Gastroesophageal sphincter (tissue), 4 donors: ENCODE results near the gene WNT9A. TPM values are rescaled to one million over a fixed set of nuclear protein-coding genes. Genes with fewer than 3 reads are reported as not detected.
"Not testable (repeated sequence)": the region's sequence is repeated elsewhere in the genome, so short reads cannot be mapped to it uniquely, and the experiment has no call there.

ENCODE experiments used
- ATAC-seq: fragments of 150-250 bp; one replicate; pipeline ENCODE4 v1.9.1; 2016; ENCODE audit warnings: mild to moderate bottlenecking, moderate library complexity
- H3K27ac ChIP-seq, 4 donors: fragments of 200-600 bp; sonication (generic) in 3 of 4; 1 replicate in 3 of 4; 2 replicates in 1 of 4; pipeline ENCODE4 v1.5.1; 2016 to 2019
- H3K27me3 ChIP-seq: fragments of 200-600 bp; sonication (generic); one replicate; pipeline ENCODE4 v1.5.1; 2019
- H3K36me3 ChIP-seq, 2 donors: fragments of 200-600 bp; sonication (generic); one replicate each; pipeline ENCODE4 v1.5.1; 2019; ENCODE audit warnings: control low read depth in 1 of 2
- H3K4me1 ChIP-seq, 3 donors: fragments of 200-600 bp; sonication (generic); 1 replicate in 2 of 3; 2 replicates in 1 of 3; pipeline ENCODE4 v1.5.1; 2016 to 2019; ENCODE audit warnings: control low read depth in 2 of 3
- H3K4me3 ChIP-seq, 2 donors: fragments of 200-600 bp; sonication (generic); one replicate each; pipeline ENCODE4 v1.5.1; 2019; ENCODE audit warnings: mild to moderate bottlenecking in 1 of 2, moderate library complexity in 1 of 2
- H3K9me3 ChIP-seq, 3 donors: fragments of 200-600 bp; sonication (generic); one replicate each; pipeline ENCODE4 v1.5.1; 2017 to 2019; ENCODE audit warnings: control low read depth in 2 of 3
- EP300 ChIP-seq: sonication (generic); formaldehyde crosslinking; IDR thresholded peaks from one replicate; pipeline ENCODE4 v1.6.1; 2017; ENCODE audit warnings: antibody characterized with exemption, mild to moderate bottlenecking
- POLR2A ChIP-seq, 2 donors: fragments of 450-650 bp; IDR thresholded peaks; one replicate each; pipeline ENCODE4 v1.6.1; 2017; ENCODE audit warnings: antibody characterized with exemption in 2 of 2, mild to moderate bottlenecking in 2 of 2, moderate library complexity in 1 of 2
- POLR2AphosphoS5 ChIP-seq: sonication (generic); formaldehyde crosslinking; IDR thresholded peaks from one replicate; pipeline ENCODE4 v1.6.1; 2017; ENCODE audit warnings: antibody characterized with exemption
- WGBS, 2 donors: methylation state at CpG; one replicate each; pipeline ENCODE4 v1.1.5; 2018; ENCODE audit warnings: low coverage in 1 of 2; 5-methylcytosine and 5-hydroxymethylcytosine counted together
- total RNA-seq, 4 donors: library from RNA; depleted of rRNA; stranded (reverse); fragments of >200 nt; gene quantifications; one replicate each; pipeline ENCODE4 v1.1.0, GENCODE V29; 2016
- TF ChIP-seq, protein P1 (sequence below), 4 experiments: fragments of 200-600 bp in 2 of 4; fragments of 450-650 bp in 2 of 4; sonication (generic) in 1 of 4; IDR thresholded peaks; one replicate each; pipeline ENCODE4 v1.5.1; 2017 to 2019; ENCODE audit warnings: antibody characterized with exemption in 4 of 4, mild to moderate bottlenecking in 2 of 4, moderate library complexity in 2 of 4

The WNT9A gene, protein sequence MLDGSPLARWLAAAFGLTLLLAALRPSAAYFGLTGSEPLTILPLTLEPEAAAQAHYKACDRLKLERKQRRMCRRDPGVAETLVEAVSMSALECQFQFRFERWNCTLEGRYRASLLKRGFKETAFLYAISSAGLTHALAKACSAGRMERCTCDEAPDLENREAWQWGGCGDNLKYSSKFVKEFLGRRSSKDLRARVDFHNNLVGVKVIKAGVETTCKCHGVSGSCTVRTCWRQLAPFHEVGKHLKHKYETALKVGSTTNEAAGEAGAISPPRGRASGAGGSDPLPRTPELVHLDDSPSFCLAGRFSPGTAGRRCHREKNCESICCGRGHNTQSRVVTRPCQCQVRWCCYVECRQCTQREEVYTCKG
- 10 to 100 TPM in 1 of 4 donors, 1 to 10 TPM in 3; 5.4 to 14.0 (median 6.6) TPM for total RNA-seq

DNA sequence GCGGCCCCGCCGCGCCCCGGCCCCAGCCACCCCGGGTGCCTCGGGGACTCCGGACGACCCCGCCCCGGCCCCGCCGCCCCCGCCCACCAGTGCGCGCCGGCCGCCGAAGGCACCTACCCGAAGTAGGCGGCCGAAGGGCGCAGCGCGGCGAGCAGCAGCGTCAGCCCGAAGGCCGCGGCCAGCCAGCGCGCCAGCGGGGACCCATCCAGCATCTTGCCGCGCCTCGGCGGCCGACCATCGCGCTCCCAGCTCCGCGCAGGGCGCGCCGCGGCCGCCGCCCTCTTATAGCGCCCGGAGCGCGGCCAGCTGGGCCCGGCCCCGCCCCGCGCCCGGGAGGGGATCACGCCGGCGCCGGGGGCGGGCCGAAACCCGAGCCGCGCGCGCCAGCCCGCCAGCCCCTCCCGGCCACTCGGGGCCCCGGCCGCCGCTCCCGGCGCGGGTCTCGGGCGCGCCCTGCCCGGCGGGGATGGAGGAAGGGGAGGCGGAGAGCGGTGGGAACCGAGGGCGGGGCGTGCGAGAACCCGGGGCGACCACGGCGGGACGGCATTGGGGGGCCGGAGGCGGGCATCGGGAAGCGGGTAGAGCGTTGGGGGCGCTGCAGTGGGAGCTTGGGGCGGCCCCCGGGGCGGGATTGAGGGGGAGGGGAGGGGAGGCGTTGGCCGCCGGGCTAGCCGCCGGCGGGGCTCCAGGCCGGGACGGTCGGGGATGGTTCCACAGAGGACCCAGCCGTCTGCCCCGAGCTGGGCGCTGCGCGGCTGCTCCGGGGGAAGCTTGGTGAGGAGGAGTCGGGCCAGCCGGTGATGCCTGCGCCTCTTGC lies at the start of gene WNT9A:
TSS of gene WNT9A (minus strand) at position 257 of the 817 bp plus-strand sequence. CDS start at position 212, 45 bp downstream.
- peak within 1 kb of the TSS; percentile 67 to 77 for H3K4me3 ChIP-seq
- H3K27ac ChIP-seq: peak within 1 kb of the TSS; percentile 44 to 94 (median 87)
- TF ChIP-seq POLR2A (IDR thresholded peaks at IDR 0.05): peak; percentile 53 to 67
- no peak for TF ChIP-seq EP300
- no peaks in the 10 kb centered on the region for H3K36me3 ChIP-seq
- no CpG with 5 or more reads among the region's 120 CpGs for WGBS, 2 donors
- H3K4me1 ChIP-seq: peaks cover 0 to 61% (median 47%) of the 10 kb centered on the region in 3 donors
- peak; percentile 81 for ATAC-seq
- no peaks in the 10 kb centered on the region for H3K9me3 ChIP-seq
- peaks cover 22% of the 10 kb centered on the region for H3K27me3 ChIP-seq

DNA sequence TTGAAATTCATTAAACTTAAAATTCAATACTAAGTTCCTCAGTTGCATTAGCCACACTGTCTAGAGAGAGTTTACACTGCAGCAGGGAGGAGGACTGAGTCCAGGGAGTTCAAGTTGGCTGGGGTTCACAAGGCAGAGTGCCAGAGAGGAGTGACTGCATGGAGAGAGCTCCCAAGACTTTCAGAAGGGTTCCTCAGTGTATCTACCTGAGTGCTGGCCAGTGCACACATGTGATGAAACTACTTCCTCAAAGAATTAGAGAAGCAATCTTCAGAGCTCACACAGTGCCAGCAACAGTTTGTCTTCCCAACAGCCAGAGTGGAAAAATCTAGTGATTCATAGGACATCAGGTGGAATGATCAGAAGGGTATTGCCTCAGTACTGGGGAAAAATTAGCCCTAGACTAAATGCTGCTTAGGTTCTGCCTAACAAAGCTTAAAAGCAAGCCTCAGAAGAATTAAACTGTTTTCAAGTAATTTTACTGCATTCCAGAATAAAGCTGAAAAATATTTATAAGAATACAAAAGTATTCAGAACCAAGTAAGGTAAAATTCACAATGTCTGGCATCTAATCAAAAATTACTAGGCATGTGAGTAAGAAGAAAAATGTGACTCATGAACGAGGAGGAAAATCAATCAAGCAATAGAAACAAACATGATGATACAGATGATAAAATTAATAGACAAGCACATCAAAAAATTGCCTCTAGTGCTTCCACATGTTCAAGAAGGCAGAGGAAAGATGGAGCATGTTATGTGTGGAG lies 48.6 kb upstream of the WNT9A start:
- TF ChIP-seq, protein P1, sequence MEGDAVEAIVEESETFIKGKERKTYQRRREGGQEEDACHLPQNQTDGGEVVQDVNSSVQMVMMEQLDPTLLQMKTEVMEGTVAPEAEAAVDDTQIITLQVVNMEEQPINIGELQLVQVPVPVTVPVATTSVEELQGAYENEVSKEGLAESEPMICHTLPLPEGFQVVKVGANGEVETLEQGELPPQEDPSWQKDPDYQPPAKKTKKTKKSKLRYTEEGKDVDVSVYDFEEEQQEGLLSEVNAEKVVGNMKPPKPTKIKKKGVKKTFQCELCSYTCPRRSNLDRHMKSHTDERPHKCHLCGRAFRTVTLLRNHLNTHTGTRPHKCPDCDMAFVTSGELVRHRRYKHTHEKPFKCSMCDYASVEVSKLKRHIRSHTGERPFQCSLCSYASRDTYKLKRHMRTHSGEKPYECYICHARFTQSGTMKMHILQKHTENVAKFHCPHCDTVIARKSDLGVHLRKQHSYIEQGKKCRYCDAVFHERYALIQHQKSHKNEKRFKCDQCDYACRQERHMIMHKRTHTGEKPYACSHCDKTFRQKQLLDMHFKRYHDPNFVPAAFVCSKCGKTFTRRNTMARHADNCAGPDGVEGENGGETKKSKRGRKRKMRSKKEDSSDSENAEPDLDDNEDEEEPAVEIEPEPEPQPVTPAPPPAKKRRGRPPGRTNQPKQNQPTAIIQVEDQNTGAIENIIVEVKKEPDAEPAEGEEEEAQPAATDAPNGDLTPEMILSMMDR (IDR thresholded peaks at IDR 0.05): no peak
- no peak for TF ChIP-seq POLR2AphosphoS5
- TF ChIP-seq POLR2A (IDR thresholded peaks at IDR 0.05): no peak
- TF ChIP-seq EP300: no peak
- H3K9me3 ChIP-seq: peaks cover 0 to 46% (median 0%) of the 10 kb centered on the region in 3 donors
- H3K4me1 ChIP-seq: no peaks in the 10 kb centered on the region
- H3K36me3 ChIP-seq: no peaks in the 10 kb centered on the region
- 11 to 13% methylated on average over 1 of the region's 1 CpG for WGBS, 2 donors
- no peak for ATAC-seq
- peaks cover 47% of the 10 kb centered on the region for H3K27me3 ChIP-seq
- H3K4me3 ChIP-seq: no peak overlapping the region
- H3K27ac ChIP-seq: no peak overlapping the region

DNA sequence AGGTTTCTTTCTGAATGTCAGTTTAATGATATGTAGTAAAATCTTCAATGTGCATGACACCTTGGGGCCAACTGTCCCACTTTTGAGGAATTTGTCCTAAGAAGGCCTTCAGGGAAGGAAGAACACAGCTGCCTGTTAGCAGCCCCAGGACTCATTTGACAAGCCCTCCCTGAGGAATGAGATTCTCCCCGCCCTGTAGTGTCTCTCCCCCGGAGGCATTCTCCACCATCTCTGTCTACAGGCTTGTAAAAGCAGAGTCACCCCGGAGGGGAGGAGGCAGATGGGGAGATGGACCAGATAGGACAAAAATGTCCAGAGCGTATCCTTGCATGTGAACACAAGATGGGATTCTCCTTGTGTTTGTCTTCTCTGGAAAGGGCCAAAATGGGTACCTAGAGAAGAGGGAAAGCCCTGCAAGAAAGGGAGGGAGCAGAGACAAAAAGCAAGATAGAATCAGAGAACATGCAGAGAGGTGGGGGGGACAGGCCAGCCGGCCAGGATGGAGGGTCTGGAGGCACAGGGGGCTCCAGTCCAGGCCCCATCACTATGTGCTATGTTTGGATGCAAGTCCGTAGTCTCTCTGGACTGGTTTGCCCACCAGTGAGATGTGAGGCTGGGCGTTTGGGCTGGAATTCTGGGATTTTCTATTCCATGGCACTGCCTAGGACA lies 47.0 kb upstream of the WNT9A start:
- H3K4me1 ChIP-seq: no peaks in the 10 kb centered on the region
- TF ChIP-seq, protein P1 (IDR thresholded peaks at IDR 0.05): no peak
- no peak for TF ChIP-seq EP300
- no peak for TF ChIP-seq POLR2AphosphoS5
- TF ChIP-seq POLR2A (IDR thresholded peaks at IDR 0.05): no peak
- ATAC-seq: no peak
- H3K36me3 ChIP-seq: no peaks in the 10 kb centered on the region
- no peak overlapping the region for H3K4me3 ChIP-seq
- peaks cover 36% of the 10 kb centered on the region for H3K27me3 ChIP-seq
- 47 to 54% methylated on average over 3 of the region's 7 CpGs for WGBS, 2 donors
- H3K27ac ChIP-seq: no peak overlapping the region
- H3K9me3 ChIP-seq: peaks cover 0 to 51% (median 0%) of the 10 kb centered on the region in 3 donors

DNA sequence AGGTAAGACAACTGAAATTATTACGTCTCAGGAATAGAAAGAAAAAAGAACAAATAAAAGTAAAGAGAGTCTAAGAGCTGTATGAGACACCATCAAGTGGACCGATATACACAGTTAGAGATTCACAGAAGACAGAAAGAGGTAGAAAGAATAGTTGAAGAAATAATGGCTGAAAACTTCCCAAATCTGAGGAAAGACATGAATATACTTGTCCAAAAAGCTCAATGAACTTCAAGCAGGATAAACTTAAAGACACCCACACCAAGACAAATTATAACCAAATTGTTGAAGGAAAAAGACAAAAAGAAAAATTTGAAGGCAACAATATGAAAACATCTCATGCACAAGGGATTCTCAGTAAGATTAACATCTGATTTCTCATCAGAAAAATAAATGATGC lies 39.4 kb upstream of the WNT9A start:
- Histone ChIP-seq H3K36me3 (no peaks in the 10 kb centered on the region), H3K27me3 (peaks cover 30% of the 10 kb centered on the region), H3K4me1 (no peaks in the 10 kb centered on the region), H3K4me3 (no peak overlapping the region), H3K9me3 (peaks cover 0 to 20% (median 0%) of the 10 kb centered on the region in 3 donors), H3K27ac (no peak overlapping the region)
- TF ChIP-seq, protein P1 (IDR thresholded peaks at IDR 0.05): no peak
- TF ChIP-seq POLR2A (IDR thresholded peaks at IDR 0.05): no peak
- no peak for TF ChIP-seq EP300
- TF ChIP-seq POLR2AphosphoS5: no peak
- WGBS, 2 donors: 91 to 94% methylated on average over 2 of the region's 2 CpGs
- no peak for ATAC-seq

DNA sequence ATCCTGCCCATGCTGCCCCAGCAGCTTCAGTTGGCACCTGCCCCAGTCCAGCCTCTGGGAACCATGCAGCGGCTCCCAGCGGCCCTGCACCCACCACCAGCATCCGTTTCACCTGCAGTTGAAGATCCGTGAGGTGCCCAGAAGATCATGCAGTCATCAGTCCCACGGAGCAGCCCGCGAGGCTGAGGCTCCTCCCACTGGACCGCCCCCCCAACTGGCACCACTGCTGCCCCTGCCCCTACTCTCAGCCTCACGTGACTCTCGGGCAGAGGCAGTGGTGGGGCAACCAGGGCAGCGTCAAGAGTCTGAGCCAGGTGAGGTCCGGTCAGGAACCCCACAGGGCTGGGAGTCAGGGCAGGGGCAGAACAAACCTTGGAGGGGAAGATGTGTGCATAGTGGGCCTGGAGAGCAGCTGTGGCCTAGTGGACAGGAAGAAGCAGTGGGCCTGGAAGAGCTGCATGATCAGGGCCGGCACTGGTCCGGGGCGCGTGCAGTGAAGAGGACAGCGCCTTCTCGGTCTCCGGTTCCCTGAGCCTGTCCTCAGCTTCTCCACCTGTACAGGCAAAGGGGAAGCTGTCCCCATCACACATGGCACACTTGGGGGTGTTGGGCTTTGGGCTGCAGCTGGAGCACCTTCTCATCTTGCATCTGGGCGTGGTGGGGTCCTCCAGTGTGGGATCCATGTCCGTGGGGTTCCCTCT lies 28.0 kb upstream of the WNT9A start:
- H3K27me3 ChIP-seq, H3K4me1 ChIP-seq, H3K27ac ChIP-seq, H3K36me3 ChIP-seq, H3K4me3 ChIP-seq, ATAC-seq, H3K9me3 ChIP-seq: not testable (repeated sequence)
- 92% methylated on average over 5 of the region's 21 CpGs; no CpG with 5 or more reads in 1 of the 2 donors for WGBS, 2 donors

DNA sequence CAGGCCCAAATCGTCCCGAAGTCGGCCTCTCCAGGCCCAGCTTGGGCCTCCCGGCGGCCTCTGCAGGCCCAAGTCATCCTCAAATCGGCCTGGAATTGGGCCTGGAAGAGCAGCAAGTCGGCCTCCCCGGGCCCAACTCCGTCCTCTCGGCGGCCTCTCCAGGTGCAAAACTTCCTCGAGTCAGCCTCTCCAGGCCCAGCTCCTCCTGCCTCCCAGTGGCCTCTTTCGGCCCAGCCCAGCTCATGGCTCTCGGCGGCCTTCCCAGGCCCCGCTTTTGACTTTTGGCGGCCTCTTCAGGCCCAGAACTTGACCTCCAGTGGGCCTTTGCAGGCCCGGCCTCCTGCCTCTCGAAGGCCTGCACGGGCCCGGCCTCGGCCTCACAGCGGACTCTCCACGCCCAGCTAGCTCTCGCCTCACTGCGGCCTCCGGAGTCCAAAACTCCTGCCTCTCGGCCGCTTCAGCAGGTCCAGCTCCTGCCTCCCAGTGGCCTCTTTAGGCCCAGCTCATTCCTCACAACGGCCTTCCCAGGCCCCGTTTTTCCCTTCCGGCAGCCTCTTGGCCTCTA lies 26.1 kb upstream of the WNT9A start:
- H3K27ac ChIP-seq, H3K4me1 ChIP-seq, H3K4me3 ChIP-seq, H3K27me3 ChIP-seq, H3K9me3 ChIP-seq, H3K36me3 ChIP-seq, ATAC-seq: not testable (repeated sequence)
- 89 to 90% methylated on average over 2 to 7 of the region's 32 CpGs for WGBS, 2 donors

DNA sequence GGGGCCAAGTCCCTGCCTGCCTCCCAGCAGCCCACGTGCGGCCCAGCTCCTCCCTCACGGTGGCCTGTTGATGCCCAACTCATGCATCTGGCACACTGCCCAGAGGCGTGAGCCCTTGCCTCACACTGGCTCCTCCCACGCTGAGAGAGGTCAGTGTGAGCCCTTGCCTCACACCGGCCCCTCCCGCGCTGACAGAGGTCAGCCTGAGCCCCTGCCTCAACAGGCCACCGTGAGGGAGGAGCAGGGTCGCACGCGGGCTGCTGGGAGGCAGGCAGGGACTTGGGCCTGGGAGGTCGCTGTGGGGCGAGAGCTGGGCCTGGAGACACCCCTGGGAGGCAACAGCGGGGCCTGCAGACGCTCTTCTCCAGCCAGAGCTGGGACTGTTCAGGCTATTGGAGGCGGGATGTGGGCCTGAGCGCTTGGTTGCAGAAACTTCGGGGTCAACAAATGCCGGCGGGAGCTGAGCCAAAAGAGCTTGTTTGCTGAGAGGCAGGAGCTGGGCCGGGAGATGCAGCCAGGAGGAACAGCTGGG lies 25.2 kb upstream of the WNT9A start:
- H3K27ac ChIP-seq, H3K9me3 ChIP-seq, ATAC-seq, H3K4me1 ChIP-seq, H3K27me3 ChIP-seq, H3K4me3 ChIP-seq, H3K36me3 ChIP-seq: not testable (repeated sequence)
- WGBS, 2 donors: 90% methylated on average over 2 of the region's 22 CpGs; no CpG with 5 or more reads in 1 of the 2 donors
